Measurements from ENCODE around the gene NSMF. TPM values are rescaled to one million over a fixed set of nuclear protein-coding genes. Genes with fewer than 3 reads are reported as not detected.
A peak's percentile ranks its signal among the peaks of the same experiment; 100 is the strongest.

NSMF gene
- total RNA-seq, 1 donor from 2014 or later, result 131 TPM

- peaks cover 19% of the 10 kb centered on the region for H3K9me3 Mint-ChIP-seq (ENCODE audit: unreplicated experiment)
- H3K4me1 Mint-ChIP-seq (ENCODE audit: low read depth, unreplicated experiment), result peaks cover 4% of the 10 kb centered on the region
- no peak for DNase-seq
- peaks cover 16% of the 10 kb centered on the region for H3K36me3 Mint-ChIP-seq (ENCODE audit: unreplicated experiment)
- H3K4me3 Mint-ChIP-seq (ENCODE audit: unreplicated experiment), result no peak overlapping the region
- H3K27ac Mint-ChIP-seq (ENCODE audit: unreplicated experiment), result no peak overlapping the region
- H3K27me3 Mint-ChIP-seq (ENCODE audit: unreplicated experiment), result peaks cover 22% of the 10 kb centered on the region
- no peak for TF ChIP-seq CTCF (IDR thresholded peaks at IDR 0.05; ENCODE audit: partially characterized antibody, unreplicated experiment)
These were observed 40.3 kb upstream of the NSMF start for GRCh38 chr9:137499416-137499815.

GRCh38 chr9:137498720-137499150 lies 39.6 kb upstream of the NSMF start:
- no peak overlapping the region for H3K27ac Mint-ChIP-seq (ENCODE audit: unreplicated experiment)
- no peak for DNase-seq
- no peak for TF ChIP-seq CTCF (IDR thresholded peaks at IDR 0.05; ENCODE audit: partially characterized antibody, unreplicated experiment)
- H3K27me3 Mint-ChIP-seq (ENCODE audit: unreplicated experiment), result peaks cover 19% of the 10 kb centered on the region
- peak overlapping the region; percentile 71 for H3K4me3 Mint-ChIP-seq (ENCODE audit: unreplicated experiment)
- H3K9me3 Mint-ChIP-seq (ENCODE audit: unreplicated experiment), result peaks cover 19% of the 10 kb centered on the region
- H3K36me3 Mint-ChIP-seq (ENCODE audit: unreplicated experiment), result peaks cover 16% of the 10 kb centered on the region
- peaks cover 4% of the 10 kb centered on the region for H3K4me1 Mint-ChIP-seq (ENCODE audit: low read depth, unreplicated experiment)

DNA sequence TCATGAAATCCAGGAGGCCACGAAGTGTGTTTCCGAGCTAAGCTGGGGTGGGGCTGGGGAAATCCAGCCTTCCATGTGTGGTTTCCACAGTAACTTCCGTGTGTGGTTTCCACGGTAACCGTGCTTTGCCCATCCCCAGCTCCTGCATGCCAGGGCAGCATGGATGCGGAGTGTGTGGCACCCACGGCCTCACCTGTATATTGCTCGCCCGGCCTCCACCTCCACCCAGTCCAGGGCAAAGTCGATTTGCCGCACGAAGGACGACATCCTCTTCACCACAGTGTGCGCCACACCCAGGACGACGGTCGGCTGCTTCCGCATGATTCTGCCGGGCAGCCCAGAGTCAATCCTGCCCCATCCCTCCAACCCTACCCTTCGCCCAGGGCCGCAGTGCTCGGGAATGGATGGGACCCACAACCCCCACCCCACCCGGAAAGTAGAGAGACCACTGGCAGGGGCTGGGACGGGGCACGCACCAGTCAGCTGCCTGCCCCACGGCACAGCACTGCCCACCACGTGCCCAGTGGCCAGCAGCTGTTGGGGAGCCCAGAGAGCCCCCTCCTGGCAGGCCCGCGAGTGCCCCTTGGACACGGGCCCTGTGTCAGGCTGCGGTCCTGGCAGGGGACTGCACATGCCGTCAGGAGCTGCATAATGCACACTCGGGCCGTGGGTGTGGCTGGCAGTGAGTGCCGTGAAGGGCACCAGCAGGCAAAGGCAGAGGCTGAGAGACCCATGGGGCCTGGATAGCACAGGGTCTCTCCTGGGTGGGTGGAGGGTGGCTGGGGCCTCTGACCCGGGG lies 39.0 kb upstream of the NSMF start:
- peaks cover 4% of the 10 kb centered on the region for H3K4me1 Mint-ChIP-seq (ENCODE audit: low read depth, unreplicated experiment)
- DNase-seq, result no peak
- H3K27me3 Mint-ChIP-seq (ENCODE audit: unreplicated experiment), result peaks cover 19% of the 10 kb centered on the region
- peaks cover 18% of the 10 kb centered on the region for H3K9me3 Mint-ChIP-seq (ENCODE audit: unreplicated experiment)
- H3K36me3 Mint-ChIP-seq (ENCODE audit: unreplicated experiment), result peaks cover 16% of the 10 kb centered on the region
- H3K27ac Mint-ChIP-seq (ENCODE audit: unreplicated experiment), result no peak overlapping the region
- TF ChIP-seq CTCF (IDR thresholded peaks at IDR 0.05; ENCODE audit: partially characterized antibody, unreplicated experiment), result no peak
- no peak overlapping the region for H3K4me3 Mint-ChIP-seq (ENCODE audit: unreplicated experiment)

DNA sequence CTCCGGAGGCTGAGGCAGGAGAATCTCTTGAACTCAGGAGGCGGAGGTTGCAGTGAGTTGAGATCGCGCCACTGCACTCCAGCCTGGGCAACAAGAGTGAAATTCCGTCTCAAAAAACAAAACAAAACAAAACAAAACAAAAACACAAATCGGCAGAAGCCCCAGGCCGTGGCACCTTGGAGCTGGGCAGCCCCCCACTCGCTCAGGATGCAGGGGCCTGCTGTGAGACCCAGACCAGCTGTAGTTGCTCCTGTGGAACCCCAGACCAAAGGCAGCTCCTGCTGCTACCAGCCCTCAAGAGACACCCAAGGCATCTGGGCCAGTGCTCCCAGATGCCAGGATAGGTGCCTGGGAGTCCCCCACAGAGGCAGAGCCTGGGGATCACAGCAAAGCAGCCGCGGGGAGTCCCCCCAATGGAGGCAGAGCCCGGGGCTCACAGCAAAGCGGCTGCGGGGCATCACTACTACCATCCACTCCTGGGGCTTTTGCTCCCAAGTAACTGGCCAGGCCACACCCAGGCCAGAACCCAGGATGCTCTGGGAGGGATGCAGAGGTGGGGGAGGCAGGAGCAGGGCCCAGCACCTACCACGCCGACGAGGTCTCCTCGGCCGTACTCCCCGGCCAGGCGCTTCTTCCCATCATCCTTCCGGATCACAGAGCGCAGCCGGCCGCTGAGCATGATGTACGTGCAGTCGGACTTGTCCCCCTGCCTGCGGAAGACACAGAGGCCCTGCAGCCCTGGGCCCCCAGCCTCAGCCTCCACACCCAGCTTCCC lies 37.7 kb upstream of the NSMF start:
- H3K9me3 Mint-ChIP-seq (ENCODE audit: unreplicated experiment), result peaks cover 6% of the 10 kb centered on the region
- H3K4me3 Mint-ChIP-seq (ENCODE audit: unreplicated experiment), result no peak overlapping the region
- H3K4me1 Mint-ChIP-seq (ENCODE audit: low read depth, unreplicated experiment), result peaks cover 5% of the 10 kb centered on the region
- no peak for DNase-seq
- peaks cover 7% of the 10 kb centered on the region for H3K27me3 Mint-ChIP-seq (ENCODE audit: unreplicated experiment)
- TF ChIP-seq CTCF (IDR thresholded peaks at IDR 0.05; ENCODE audit: partially characterized antibody, unreplicated experiment), result no peak
- peaks cover 3% of the 10 kb centered on the region for H3K36me3 Mint-ChIP-seq (ENCODE audit: unreplicated experiment)
- H3K27ac Mint-ChIP-seq (ENCODE audit: unreplicated experiment), result no peak overlapping the region

Data from glutamatergic neuron (in vitro differentiated cells).